H1 (cell line): ENCODE results near the gene RAB44. TPM values are rescaled to one million over a fixed set of nuclear protein-coding genes. Genes with fewer than 3 reads are reported as not detected.

Experiments used
- CTCF ChIA-PET: fragments of 300-600 bp; sonication (Branson Sonifier 250); formaldehyde crosslinking; loops from one replicate; lab custom pipeline; 2021; ENCODE audit not compliant: partially characterized antibody; lab: Charles Lee
- POLR2A ChIA-PET: fragments of 300-600 bp; sonication (Branson Sonifier 250); formaldehyde crosslinking; loops from one replicate; lab custom pipeline; 2021; ENCODE audit warnings: inconsistent platforms; ENCODE audit not compliant: partially characterized antibody; lab: Charles Lee
- DNase-seq, 2 experiments: peaks; one replicate each; pipeline versions ENCODE4 v3.0.0 to v3.0.0-alpha.2; 2010 to 2022; ENCODE audit warnings: low spot score in 2 of 2, low read depth in 1 of 2, mixed read lengths in 1 of 2
- FAIRE-seq: peaks from 2 replicates; lab custom pipeline; 2011; peaks lifted over from hg19 to GRCh38; lab: Jason Lieb, UNC
- H2AFZ ChIP-seq: 2 replicates; pipeline ENCODE4 v1.8.1; 2012; ENCODE audit warnings: low read length, inconsistent platforms
- H2AK5ac ChIP-seq: 2 replicates; pipeline ENCODE4 v1.6.1; 2013; ENCODE audit warnings: low read depth, low read length
- H2BK120ac ChIP-seq: replicated peaks from 2 replicates; pipeline ENCODE3; 2013; ENCODE audit warnings: low read depth, low read length, inconsistent platforms
- H2BK12ac ChIP-seq: 2 replicates; pipeline ENCODE4 v1.6.1; 2013; ENCODE audit warnings: low read depth, low read length
- H2BK15ac ChIP-seq: 2 replicates; pipeline ENCODE4 v1.6.1; 2013; ENCODE audit warnings: low read length
- H2BK20ac ChIP-seq: 2 replicates; pipeline ENCODE4 v1.6.1; 2013; ENCODE audit warnings: low read length
- H2BK5ac ChIP-seq: 2 replicates; pipeline ENCODE4 v1.6.1; 2013; ENCODE audit warnings: low read depth, low read length
- H3K14ac ChIP-seq: 2 replicates; pipeline ENCODE4 v1.6.1; 2013; ENCODE audit warnings: inconsistent platforms; ENCODE audit not compliant: insufficient read length
- H3K18ac ChIP-seq: 2 replicates; pipeline ENCODE4 v1.6.1; 2013; ENCODE audit warnings: low read length; ENCODE audit errors: extremely low read depth
- H3K23ac ChIP-seq: 2 replicates; pipeline ENCODE4 v1.6.1; 2013; ENCODE audit warnings: inconsistent platforms; ENCODE audit not compliant: insufficient read length
- H3K23me2 ChIP-seq: 2 replicates; pipeline ENCODE4 v1.6.1; 2013; ENCODE audit warnings: low read depth, low read length
- H3K27ac ChIP-seq: 2 replicates; pipeline ENCODE4 v1.6.1; 2011; ENCODE audit warnings: low read depth, low read length, inconsistent platforms
- H3K27me3 ChIP-seq, 4 experiments: replicated peaks in 1 of 4; 1 replicate in 1 of 4; 2 replicates in 3 of 4; pipeline versions ENCODE4 v1.6.1 to v1.8.1; 2011 to 2013; ENCODE audit warnings: low read length in 3 of 4, mild to moderate bottlenecking in 3 of 4, inconsistent platforms in 2 of 4, mixed read lengths in 2 of 4, moderate library complexity in 1 of 4; ENCODE audit not compliant: control insufficient read depth in 3 of 4, insufficient read depth in 3 of 4; ENCODE audit errors: extremely low read depth in 1 of 4
- H3K36me3 ChIP-seq, 4 experiments: 2 replicates each; pipeline versions ENCODE4 v1.6.1 to v1.8.1; 2011 to 2013; ENCODE audit warnings: mild to moderate bottlenecking in 4 of 4, low read length in 3 of 4, moderate library complexity in 2 of 4, control low read depth in 1 of 4, inconsistent platforms in 1 of 4; ENCODE audit not compliant: insufficient read depth in 4 of 4, control insufficient read depth in 2 of 4
- H3K4ac ChIP-seq: replicated peaks from 2 replicates; pipeline ENCODE3; 2013; ENCODE audit warnings: low read length, low read depth, mixed read lengths, inconsistent platforms; ENCODE audit not compliant: insufficient read length
- H3K4me1 ChIP-seq, 4 experiments: replicated peaks in 1 of 4; 1 replicate in 1 of 4; 2 replicates in 3 of 4; pipeline versions ENCODE4 v1.6.1 to v1.8.1; 2011 to 2013; ENCODE audit warnings: low read length in 3 of 4, inconsistent platforms in 2 of 4, mixed read lengths in 1 of 4; ENCODE audit not compliant: insufficient read depth in 4 of 4, control insufficient read depth in 3 of 4
- H3K4me2 ChIP-seq, 2 experiments: 2 replicates each; pipeline versions ENCODE4 v1.6.1 to v1.8.1; 2011 to 2013; ENCODE audit warnings: low read depth in 2 of 2, low read length in 2 of 2, control low read depth in 1 of 2, inconsistent platforms in 1 of 2, mild to moderate bottlenecking in 1 of 2; ENCODE audit not compliant: insufficient read depth in 1 of 2
- H3K4me3 ChIP-seq, 4 experiments: fragments of 200-600, 300-600 bp in 1 of 4; sonication (generic), shearing (Covaris generic), sonication (Bioruptor Twin) in 1 of 4; 2 replicates each; pipeline versions ENCODE4 v1.5.1 to v1.8.1; 2011 to 2016; ENCODE audit warnings: low read length in 4 of 4, low read depth in 3 of 4, control low read depth in 2 of 4, inconsistent platforms in 2 of 4, mild to moderate bottlenecking in 2 of 4, mixed read lengths in 1 of 4, moderate library complexity in 1 of 4; ENCODE audit not compliant: insufficient read depth in 2 of 4; ENCODE audit errors: extremely low read depth in 1 of 4
- H3K56ac ChIP-seq: replicated peaks from 2 replicates; pipeline ENCODE3; 2013; ENCODE audit warnings: low read depth, mild to moderate bottlenecking, mixed read lengths, low read length, inconsistent platforms; ENCODE audit not compliant: insufficient read length
- H3K79me1 ChIP-seq: 2 replicates; pipeline ENCODE4 v1.6.1; 2013; ENCODE audit warnings: low read depth, low read length, control low read depth
- H3K79me2 ChIP-seq, 2 experiments: 2 replicates each; pipeline versions ENCODE4 v1.6.1 to v1.8.1; 2012 to 2013; ENCODE audit warnings: low read length in 2 of 2, mild to moderate bottlenecking in 2 of 2, inconsistent platforms in 1 of 2; ENCODE audit not compliant: insufficient read depth in 2 of 2, control insufficient read depth in 1 of 2
- H3K9ac ChIP-seq, 4 experiments: replicated peaks in 1 of 4; 1 replicate in 1 of 4; 2 replicates in 3 of 4; pipeline versions ENCODE4 v1.6.1 to v1.8.1; 2011 to 2013; ENCODE audit warnings: low read depth in 3 of 4, low read length in 3 of 4, control low read depth in 2 of 4, mild to moderate bottlenecking in 2 of 4, moderate library complexity in 2 of 4, inconsistent platforms in 1 of 4; ENCODE audit errors: extremely low read depth in 1 of 4
- H3K9me3 ChIP-seq, 2 experiments: 2 replicates each; pipeline versions ENCODE4 v1.6.1 to v1.8.1; 2012 to 2013; ENCODE audit warnings: mild to moderate bottlenecking in 2 of 2, moderate library complexity in 2 of 2, control low read depth in 1 of 2, inconsistent platforms in 1 of 2, low read depth in 1 of 2, low read length in 1 of 2, mixed read lengths in 1 of 2; ENCODE audit not compliant: insufficient read depth in 2 of 2
- H4K20me1 ChIP-seq, 2 experiments: replicated peaks in 1 of 2; 2 replicates each; pipeline versions ENCODE3 to v1.8.1; 2011 to 2013; ENCODE audit warnings: inconsistent platforms in 2 of 2, low read length in 2 of 2, mild to moderate bottlenecking in 1 of 2; ENCODE audit not compliant: insufficient read depth in 2 of 2, control insufficient read depth in 1 of 2
- H4K5ac ChIP-seq: 2 replicates; pipeline ENCODE4 v1.6.1; 2013; ENCODE audit warnings: low read length, low read depth, mixed read lengths, inconsistent platforms; ENCODE audit not compliant: insufficient read length
- H4K8ac ChIP-seq: 2 replicates; pipeline ENCODE4 v1.8.0; 2013; ENCODE audit warnings: mild to moderate bottlenecking, moderate library complexity, low read length, inconsistent platforms; ENCODE audit not compliant: insufficient read depth; ENCODE audit errors: extremely low read depth
- H4K91ac ChIP-seq: replicated peaks from 2 replicates; pipeline ENCODE3; 2013; ENCODE audit warnings: low read length, mixed read lengths, inconsistent platforms; ENCODE audit not compliant: insufficient read length
- ASH2L ChIP-seq: fragments of 200-600, 300-600 bp; sonication (generic); IDR thresholded peaks from one replicate; pipeline ENCODE4 v1.7.1; 2017; ENCODE audit warnings: low read length
- BRCA1 ChIP-seq: IDR thresholded peaks from 2 replicates; pipeline ENCODE4 v1.6.1; 2012; ENCODE audit warnings: low read depth, low read length, improper control_type of control experiment
- CBX8 ChIP-seq: fragments of 300-800, 300-1000 bp; sonication (generic); IDR thresholded peaks from 2 replicates; pipeline ENCODE4 v1.7.1; 2016; ENCODE audit warnings: low read depth, low read length, borderline replicate concordance
- EP300 ChIP-seq, 2 experiments: IDR thresholded peaks; 1 replicate in 1 of 2; 2 replicates in 1 of 2; pipeline ENCODE4 v1.6.1; 2011 to 2012; ENCODE audit warnings: low read depth in 2 of 2, low read length in 2 of 2, mild to moderate bottlenecking in 2 of 2, borderline replicate concordance in 1 of 2, inconsistent platforms in 1 of 2, moderate library complexity in 1 of 2
- GABPA ChIP-seq: IDR thresholded peaks from 2 replicates; pipeline ENCODE4 v1.6.1; 2011; ENCODE audit warnings: mild to moderate bottlenecking, low read length, moderate library complexity, borderline replicate concordance; ENCODE audit not compliant: insufficient read depth
- KDM1A ChIP-seq: fragments of 200-600, 300-600 bp; sonication (generic); IDR thresholded peaks from 2 replicates; pipeline ENCODE4 v1.7.1; 2016; ENCODE audit warnings: mild to moderate bottlenecking, low read length, borderline replicate concordance
- NRF1 ChIP-seq: IDR thresholded peaks from 2 replicates; pipeline ENCODE4 v1.6.1; 2011; ENCODE audit warnings: mild to moderate bottlenecking, low read depth, low read length, improper control_type of control experiment
- SIX5 ChIP-seq: IDR thresholded peaks from 2 replicates; pipeline ENCODE4 v1.6.1; 2011; ENCODE audit warnings: mild to moderate bottlenecking, low read depth, low read length
- YY1 ChIP-seq: IDR thresholded peaks from 2 replicates; pipeline ENCODE4 v1.6.1; 2011; ENCODE audit warnings: low read depth, mild to moderate bottlenecking, low read length
- ZNF274 ChIP-seq: IDR thresholded peaks from 2 replicates; pipeline ENCODE4 v1.7.0; 2012; ENCODE audit warnings: low read length, borderline replicate concordance; ENCODE audit errors: extremely low read depth
- WGBS, 2 experiments: shearing (Covaris generic) in 1 of 2; methylation state at CpG; one replicate each; pipeline versions ENCODE4 v1.1.6 to v1.1.7; 2013 to 2015; ENCODE audit warnings: low lambda C conversion rate in 2 of 2, mixed read lengths in 2 of 2, inconsistent platforms in 1 of 2, low coverage in 1 of 2, missing lambda C conversion rate in 1 of 2; ENCODE audit not compliant: insufficient replicate concordance in 2 of 2, insufficient coverage in 1 of 2, insufficient read length in 1 of 2; ENCODE audit errors: extremely low coverage in 1 of 2, missing lambda C conversion rate in 1 of 2; 5-methylcytosine and 5-hydroxymethylcytosine counted together
- polyA plus RNA-seq, 7 experiments: library from polyadenylated mRNA; depleted of rRNA in 3 of 7; stranded (reverse) in 5 of 7; unstranded in 2 of 7; fragments of >200 nt in 5 of 7; fragments of 200-250 nt in 2 of 7; gene quantifications; 1 replicate in 5 of 7; 2 replicates in 1 of 7; 4 replicates in 1 of 7; pipeline versions ENCODE4 v1.2.1 to v1.2.3, GENCODE V29; 2011 to 2013; ENCODE audit warnings: missing spikeins in 2 of 7, mixed read lengths in 2 of 7
- total RNA-seq: library from RNA; stranded (reverse); fragmentation: NEBNext Ultra II Directional; extraction: Animal tissue kit (Norgen Biotek cat#: 25700); gene quantifications from 2 replicates; pipeline ENCODE4 v1.2.1, GENCODE V29; 2021

RAB44 gene
- total and polyA plus RNA-seq, 2 of the 8 experiments (the other 6 are each of a cell fraction or from before 2014, with no cell fraction given) = 0.02 TPM; not detected in 1

- Histone ChIP-seq H3K4ac (no peak overlapping the region), H2AK5ac (no peak overlapping the region), H3K9ac (no peak overlapping the region), H3K23me2 (no peaks in the 10 kb centered on the region; the same call in 1 of the 2 replicates), H3K9me3 (no peaks in the 10 kb centered on the region), H3K79me2 (no peaks in the 10 kb centered on the region), H3K79me1 (no peaks in the 10 kb centered on the region), H3K23ac (no peak overlapping the region), H3K27me3 (no peaks in the 10 kb centered on the region), H2BK15ac (peak overlapping the region; percentile 29; the same call in 1 of the 2 replicates), H2BK12ac (no peak overlapping the region), H4K20me1 (no peaks in the 10 kb centered on the region), H3K27ac (no peak overlapping the region), H3K4me3 (no peak overlapping the region), H4K91ac (no peak overlapping the region), H2BK5ac (no peak overlapping the region), H3K36me3 (no peaks in the 10 kb centered on the region), H3K56ac (no peak overlapping the region), H4K5ac (no peak overlapping the region), H2AFZ (no peak overlapping the region), H3K18ac (no peak overlapping the region), H2BK20ac (no peak overlapping the region), H3K4me1 (peaks cover 0 to 7% (median 4%) of the 10 kb centered on the region in 4 experiments; a peak in 3 of 7 replicates), H3K14ac (no peak overlapping the region), H2BK120ac (no peak overlapping the region), H3K4me2 (no peak overlapping the region), H4K8ac (no peak overlapping the region)
- FAIRE-seq = no peak
- CTCF ChIA-PET = interaction anchor here (1.4 kb wide), 1 partner anchor 50 kb away, joined by 3 read pairs; no protein-coding TSS in a partner anchor
- TF ChIP-seq EP300 (IDR thresholded peaks at IDR 0.05; ENCODE audit: borderline replicate concordance in 1 of 2, low read depth in 2 of 2, low read length in 2 of 2) = no peak
- TF ChIP-seq BRCA1 = no peak
- TF ChIP-seq ASH2L = no peak
- no peak for TF ChIP-seq ZNF274
- no peak for TF ChIP-seq GABPA
- no peak for TF ChIP-seq NRF1
- TF ChIP-seq KDM1A = no peak
- TF ChIP-seq SIX5 = no peak
- TF ChIP-seq CBX8 = no peak
- no peak for TF ChIP-seq YY1
- no peak for DNase-seq
- POLR2A ChIA-PET = no interaction called here
- WGBS, 2 experiments = 88% methylated on average over 11 of the region's 11 CpGs; no CpG with 5 or more reads in 1 of the 2 experiments
Observed at GRCh38 chr6:36728289-36729160, 30.9 kb downstream of the RAB44 start.
